HUES48 (cell line): ENCODE results near the gene MOV10L1.

ENCODE experiments used
- H3K27ac ChIP-seq: one replicate; pipeline ENCODE4 v1.7.0; 2013; ENCODE audit warnings: low read depth, low read length, inconsistent platforms
- H3K27me3 ChIP-seq: 2 replicates; pipeline ENCODE4 v1.6.1; 2013; ENCODE audit warnings: mild to moderate bottlenecking, low read length; ENCODE audit not compliant: control insufficient read depth, insufficient read depth
- H3K36me3 ChIP-seq: 2 replicates; pipeline ENCODE4 v1.6.1; 2013; ENCODE audit warnings: low read length; ENCODE audit not compliant: control insufficient read depth, insufficient read depth
- H3K4me1 ChIP-seq: 2 replicates; pipeline ENCODE4 v1.6.1; 2013; ENCODE audit warnings: mild to moderate bottlenecking, low read length; ENCODE audit not compliant: control insufficient read depth, insufficient read depth
- H3K4me3 ChIP-seq: 2 replicates; pipeline ENCODE4 v1.5.1; 2013; ENCODE audit warnings: mild to moderate bottlenecking, low read depth, low read length
- H3K9ac ChIP-seq: 2 replicates; pipeline ENCODE4 v1.6.1; 2013; ENCODE audit warnings: mild to moderate bottlenecking, low read depth, low read length, moderate library complexity
- H3K9me3 ChIP-seq: 2 replicates; pipeline ENCODE4 v1.6.1; 2013; ENCODE audit warnings: low read length; ENCODE audit not compliant: control insufficient read depth, insufficient read depth

The MOV10L1 gene

DNA sequence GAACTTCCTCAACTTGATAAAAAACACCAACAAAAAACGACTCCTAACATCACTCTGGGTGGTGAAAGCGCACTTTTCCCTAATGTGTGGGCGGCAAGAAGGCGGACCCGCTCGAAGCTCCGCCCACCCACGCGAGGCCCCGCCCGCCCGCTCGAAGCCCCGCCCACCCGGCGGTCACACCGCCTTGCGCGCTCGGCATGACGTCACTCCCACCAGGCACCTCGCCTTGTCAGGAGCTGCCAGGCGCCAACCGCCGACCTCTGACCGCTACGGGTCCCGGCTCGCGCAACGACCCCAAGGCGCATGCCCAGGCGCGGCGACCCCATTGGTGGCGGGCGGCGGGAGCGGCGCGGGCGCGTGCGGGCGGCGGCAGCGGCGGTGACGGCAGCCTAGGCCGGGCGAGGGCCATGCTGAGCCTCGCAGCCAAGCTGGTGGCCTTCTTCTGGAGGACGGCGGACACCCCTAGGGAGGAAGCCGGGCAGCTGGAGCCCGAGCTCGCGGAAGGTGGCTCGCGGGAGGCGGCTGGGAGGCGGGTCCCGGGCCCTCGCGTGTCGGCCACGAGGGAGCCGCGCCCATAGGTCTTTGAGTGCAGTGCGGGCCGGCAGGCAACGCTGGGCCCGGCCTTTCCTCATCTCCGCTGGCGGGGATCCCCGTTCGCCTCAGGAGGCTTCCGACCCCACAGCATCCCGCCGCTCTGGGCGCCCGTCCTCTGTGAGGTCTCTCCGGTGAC is at the start of gene MOV10L1:
MOV10L1 (plus strand) TSS at position 325 of the 730 bp plus-strand sequence; CDS start at position 408, 83 bp downstream.
- no peak within 1 kb of the TSS for H3K9ac ChIP-seq
- no peak within 1 kb of the TSS for H3K4me3 ChIP-seq
- H3K36me3 ChIP-seq = no peaks in the 10 kb centered on the region
- H3K9me3 ChIP-seq = no peaks in the 10 kb centered on the region
- no peaks in the 10 kb centered on the region for H3K27me3 ChIP-seq
- no peak within 1 kb of the TSS for H3K27ac ChIP-seq
- H3K4me1 ChIP-seq = peaks cover 5% of the 10 kb centered on the region

DNA sequence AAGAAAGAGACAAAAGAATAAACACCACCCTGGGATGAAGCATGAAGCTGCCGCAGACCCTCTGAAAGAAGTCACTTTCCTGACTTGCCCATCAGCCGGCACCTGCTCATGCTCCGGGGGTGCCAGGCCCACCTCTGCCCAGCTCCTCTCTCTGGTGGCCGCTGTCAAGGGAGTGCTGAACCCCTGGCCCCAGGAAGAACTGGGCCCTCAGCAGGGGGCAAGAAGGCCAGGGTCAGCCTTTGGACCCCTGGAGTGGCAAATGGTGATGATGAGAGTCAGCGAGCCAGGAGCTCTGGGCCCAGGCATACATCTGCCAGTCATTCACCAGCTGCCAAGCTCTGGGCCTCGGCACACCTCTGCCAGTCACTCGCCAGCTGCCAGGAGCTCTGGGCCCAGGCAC is 49.1 kb upstream of the MOV10L1 start:
- H3K27ac ChIP-seq = no peak overlapping the region
- no peaks in the 10 kb centered on the region for H3K36me3 ChIP-seq
- H3K9me3 ChIP-seq = no peaks in the 10 kb centered on the region
- H3K9ac ChIP-seq = no peak overlapping the region
- H3K27me3 ChIP-seq = no peaks in the 10 kb centered on the region
- no peak overlapping the region for H3K4me3 ChIP-seq
- no peaks in the 10 kb centered on the region for H3K4me1 ChIP-seq

DNA sequence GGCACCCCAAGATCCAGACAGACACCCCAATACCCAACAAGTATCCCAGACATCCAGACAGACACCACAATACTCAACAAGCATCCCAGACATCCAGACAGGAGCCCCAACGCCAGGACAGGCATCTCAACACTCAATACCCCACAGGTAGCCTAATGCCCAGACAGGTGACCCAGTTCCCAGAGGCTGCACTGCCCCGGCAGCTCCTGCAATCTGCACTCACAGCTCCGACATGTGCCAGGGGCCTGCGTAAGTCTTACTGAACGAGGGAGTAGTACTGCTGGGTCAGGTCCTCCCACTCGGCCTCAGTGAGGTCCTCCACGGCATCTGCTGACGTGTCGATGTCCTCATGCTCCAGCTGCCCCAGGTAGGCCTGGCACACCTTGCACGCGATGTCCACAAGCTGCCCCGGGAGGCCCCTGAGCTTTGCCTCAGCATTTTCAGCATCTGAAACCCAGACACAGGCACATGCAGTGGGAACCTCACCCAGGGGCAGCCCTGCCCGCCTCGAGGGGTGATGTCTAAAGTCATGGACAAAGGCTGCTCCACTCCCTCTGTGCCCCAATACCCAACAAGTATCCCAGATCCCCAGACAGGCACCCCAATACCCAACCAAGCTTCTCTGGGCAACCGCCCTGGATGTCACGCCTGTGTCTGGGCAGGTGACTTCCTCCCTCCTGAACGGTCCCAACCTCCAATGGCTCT is 48.3 kb upstream of the MOV10L1 start:
- Histone ChIP-seq H3K27ac (no peak overlapping the region), H3K27me3 (no peaks in the 10 kb centered on the region), H3K36me3 (no peaks in the 10 kb centered on the region), H3K4me1 (no peaks in the 10 kb centered on the region), H3K9ac (no peak overlapping the region), H3K9me3 (no peaks in the 10 kb centered on the region), H3K4me3 (no peak overlapping the region)

DNA sequence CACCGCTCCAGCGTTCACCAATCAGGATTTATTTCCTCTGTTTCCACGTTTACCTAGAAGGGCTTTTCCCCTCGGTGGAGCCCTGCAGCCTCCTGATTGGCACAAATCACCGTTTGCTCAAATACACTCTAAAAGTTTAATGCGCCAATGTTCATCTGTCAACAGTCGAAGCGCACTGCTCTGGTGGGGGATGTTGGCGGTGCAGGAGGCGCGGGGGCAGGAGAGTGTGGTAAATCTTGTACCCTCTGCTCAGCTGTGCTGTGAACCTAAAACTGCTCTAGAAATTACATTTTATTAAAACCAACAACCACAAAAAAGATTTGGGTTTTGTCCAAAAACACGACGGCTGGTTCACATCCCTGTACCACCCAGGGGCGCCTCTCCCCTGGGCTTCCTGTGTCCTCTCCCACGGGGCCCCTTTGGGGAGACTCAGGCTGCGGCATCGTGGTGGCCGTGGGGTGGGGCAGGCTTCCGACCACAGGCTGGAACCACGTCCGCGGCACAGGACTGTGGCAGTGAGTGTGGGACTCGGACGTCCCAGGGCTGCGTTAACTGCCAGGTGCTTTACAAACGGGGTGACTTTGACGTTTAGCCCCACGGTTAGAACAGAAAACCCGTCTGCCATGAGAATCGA is 45.2 kb upstream of the MOV10L1 start:
- no peaks in the 10 kb centered on the region for H3K36me3 ChIP-seq
- no peak overlapping the region for H3K4me3 ChIP-seq
- H3K27ac ChIP-seq = no peak overlapping the region
- no peaks in the 10 kb centered on the region for H3K9me3 ChIP-seq
- no peaks in the 10 kb centered on the region for H3K4me1 ChIP-seq
- no peaks in the 10 kb centered on the region for H3K27me3 ChIP-seq
- H3K9ac ChIP-seq = no peak overlapping the region

DNA sequence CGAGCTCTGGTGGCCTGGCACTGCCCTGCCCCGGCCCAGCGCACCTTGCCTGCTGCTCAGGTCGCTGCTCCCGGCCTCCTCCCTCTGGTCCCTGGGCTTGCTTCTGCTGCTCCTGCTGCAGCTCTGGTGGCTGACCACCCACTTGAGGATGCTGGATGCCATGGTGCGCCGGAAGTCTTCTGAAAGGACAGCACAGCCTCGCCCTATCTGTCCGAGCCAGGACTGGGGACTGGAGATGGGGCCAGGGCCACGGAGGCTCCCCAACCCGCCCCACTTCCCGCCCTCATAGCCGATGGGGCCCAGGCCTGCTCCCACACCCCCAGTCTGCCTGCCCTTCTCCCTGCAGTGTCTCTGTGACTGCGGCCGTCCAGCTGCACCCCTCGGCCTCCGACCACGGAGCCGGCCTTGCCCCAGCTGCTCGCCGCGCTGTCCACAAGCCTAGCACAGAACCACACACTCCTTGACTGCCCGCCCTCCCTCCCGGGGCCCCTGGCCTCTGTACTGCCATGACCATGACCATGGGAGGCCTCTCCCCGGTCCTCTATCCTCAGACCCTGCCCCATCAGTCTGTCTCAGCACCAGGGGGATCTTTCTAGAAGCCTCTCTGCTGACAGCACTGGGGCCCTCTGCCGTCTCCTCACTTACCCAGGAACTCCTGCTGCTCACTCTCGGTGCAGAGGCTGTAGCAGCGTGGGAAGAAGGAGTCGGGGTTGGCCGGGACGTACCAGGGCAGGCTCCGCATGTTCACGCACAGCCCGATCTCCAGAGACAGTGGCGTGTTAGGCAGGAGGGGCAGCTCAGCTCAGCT is 44.4 kb upstream of the MOV10L1 start:
- Histone ChIP-seq H3K27ac (no peak overlapping the region), H3K9me3 (no peaks in the 10 kb centered on the region), H3K27me3 (no peaks in the 10 kb centered on the region), H3K4me3 (no peak overlapping the region), H3K9ac (no peak overlapping the region), H3K36me3 (no peaks in the 10 kb centered on the region), H3K4me1 (no peaks in the 10 kb centered on the region)

DNA sequence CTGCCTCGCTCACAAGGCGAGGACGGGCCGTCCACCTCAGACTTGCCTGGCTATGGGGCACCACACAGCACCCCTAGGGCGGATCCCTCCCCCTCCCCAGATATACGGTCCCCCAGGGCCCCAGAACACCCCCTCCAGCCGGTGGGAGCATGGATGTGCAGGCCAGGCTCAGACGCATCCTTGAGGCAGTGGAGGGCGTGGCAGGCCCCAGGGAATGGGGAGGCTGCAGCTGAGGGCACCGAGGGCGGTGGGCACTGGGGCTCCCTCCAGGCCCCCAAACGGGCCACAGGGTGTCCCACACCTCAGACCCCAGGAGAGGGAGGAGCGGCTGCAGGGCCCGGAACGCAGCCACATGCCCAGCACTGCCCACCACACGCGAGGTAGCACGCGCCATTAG is 43.8 kb upstream of the MOV10L1 start:
- H3K27ac ChIP-seq = no peak overlapping the region
- H3K9me3 ChIP-seq = no peaks in the 10 kb centered on the region
- H3K4me1 ChIP-seq = no peaks in the 10 kb centered on the region
- no peaks in the 10 kb centered on the region for H3K36me3 ChIP-seq
- no peak overlapping the region for H3K4me3 ChIP-seq
- H3K9ac ChIP-seq = no peak overlapping the region
- no peaks in the 10 kb centered on the region for H3K27me3 ChIP-seq

DNA sequence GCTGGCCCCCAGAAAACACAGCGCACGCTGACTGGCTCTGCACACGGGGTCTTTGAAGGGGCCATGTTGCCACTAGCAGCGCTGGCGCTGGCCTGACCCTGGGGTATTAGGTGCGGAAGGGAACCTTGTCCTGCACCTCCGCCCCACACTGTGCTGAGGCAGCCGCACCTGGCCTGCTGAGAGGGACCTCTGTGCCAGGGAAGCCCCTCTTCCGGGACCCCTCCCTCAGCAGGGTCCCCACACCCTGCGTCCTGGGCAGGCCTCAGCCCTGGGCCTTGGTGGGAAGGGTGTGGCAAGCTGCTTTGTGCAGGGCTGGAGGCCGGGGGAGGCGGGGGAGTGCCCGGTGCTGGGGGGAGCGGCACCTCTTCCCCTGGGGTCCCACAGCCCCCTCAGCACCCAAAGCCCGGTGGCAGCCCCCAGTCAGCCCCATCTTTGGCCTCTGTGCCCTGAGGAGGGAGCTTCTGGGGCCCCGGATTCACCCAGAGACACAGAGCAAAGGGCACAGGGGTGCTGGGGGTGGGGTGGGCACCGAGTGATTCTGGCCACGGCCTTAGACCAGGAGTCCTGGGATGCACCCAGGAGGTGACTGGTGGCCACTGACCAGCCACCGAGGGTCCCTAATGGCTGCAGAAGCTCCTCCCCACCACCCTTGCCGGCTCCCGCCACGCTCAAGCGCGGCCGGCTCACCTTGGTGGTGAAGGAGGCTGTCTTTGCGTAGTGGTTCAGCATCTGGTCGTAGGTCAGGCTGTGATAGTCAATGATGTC is 43.1 kb upstream of the MOV10L1 start:
- Histone ChIP-seq H3K4me3 (no peak overlapping the region), H3K9me3 (no peaks in the 10 kb centered on the region), H3K4me1 (no peaks in the 10 kb centered on the region), H3K36me3 (no peaks in the 10 kb centered on the region), H3K9ac (no peak overlapping the region), H3K27ac (no peak overlapping the region), H3K27me3 (no peaks in the 10 kb centered on the region)

DNA sequence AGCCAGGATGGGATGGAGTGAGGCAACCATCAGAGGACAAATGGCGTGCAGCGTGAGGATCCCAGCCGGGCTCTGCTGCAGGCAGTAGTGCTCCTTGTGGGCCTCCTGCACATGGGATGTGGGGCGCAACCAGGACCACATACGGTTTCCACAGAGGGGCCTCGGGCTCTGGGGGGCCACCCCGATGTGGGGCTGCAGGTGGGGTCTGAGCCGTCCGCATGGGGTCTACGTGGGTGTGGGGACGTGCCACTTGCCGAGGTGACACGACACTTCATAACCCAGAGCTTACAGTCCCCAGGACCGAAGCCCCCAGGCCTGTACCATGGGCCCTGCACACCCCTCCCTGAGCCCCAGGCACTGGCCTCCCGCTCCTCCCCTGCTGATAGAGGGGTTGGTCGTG is 42.5 kb upstream of the MOV10L1 start:
- H3K9ac ChIP-seq = no peak overlapping the region
- H3K27ac ChIP-seq = no peak overlapping the region
- H3K4me1 ChIP-seq = no peaks in the 10 kb centered on the region
- no peaks in the 10 kb centered on the region for H3K27me3 ChIP-seq
- no peak overlapping the region for H3K4me3 ChIP-seq
- no peaks in the 10 kb centered on the region for H3K9me3 ChIP-seq
- H3K36me3 ChIP-seq = no peaks in the 10 kb centered on the region

DNA sequence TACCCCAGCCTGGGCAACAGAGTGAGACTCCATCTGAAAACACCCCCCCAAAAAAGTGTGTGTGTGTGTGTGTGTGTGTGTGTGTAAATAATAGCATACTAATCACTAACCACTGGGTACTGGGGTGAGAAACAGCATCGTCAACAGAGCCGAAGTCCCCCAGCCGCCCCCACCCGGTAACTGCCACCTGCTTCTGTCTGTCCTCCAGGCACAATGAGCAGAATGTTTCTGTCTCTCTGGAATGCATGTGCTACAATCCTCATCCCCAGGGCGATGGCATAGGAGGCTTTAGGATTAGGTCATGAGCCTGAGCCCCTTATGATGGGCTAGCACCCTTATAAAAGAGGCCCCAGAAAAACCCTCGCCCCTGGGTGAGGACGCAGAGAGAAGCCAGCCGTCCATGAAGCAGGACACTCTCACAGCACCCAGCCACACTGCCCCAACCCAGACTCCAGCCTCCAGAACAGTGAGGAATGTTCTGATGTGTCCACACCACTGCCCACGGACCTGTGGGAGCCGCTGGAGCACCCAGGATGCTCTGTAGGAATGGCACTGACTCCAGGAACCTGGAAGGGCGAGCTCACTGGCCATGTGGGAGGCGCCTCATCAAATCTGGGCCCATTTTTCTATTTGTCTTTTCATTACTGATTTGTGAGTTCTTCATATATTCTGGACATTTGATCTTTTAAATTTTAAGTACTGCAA is 41.6 kb upstream of the MOV10L1 start:
- H3K27ac ChIP-seq = no peak overlapping the region
- no peaks in the 10 kb centered on the region for H3K36me3 ChIP-seq
- no peaks in the 10 kb centered on the region for H3K4me1 ChIP-seq
- H3K9ac ChIP-seq = no peak overlapping the region
- H3K4me3 ChIP-seq = no peak overlapping the region
- no peaks in the 10 kb centered on the region; the same call in 1 of the 2 replicates for H3K9me3 ChIP-seq
- no peaks in the 10 kb centered on the region for H3K27me3 ChIP-seq

DNA sequence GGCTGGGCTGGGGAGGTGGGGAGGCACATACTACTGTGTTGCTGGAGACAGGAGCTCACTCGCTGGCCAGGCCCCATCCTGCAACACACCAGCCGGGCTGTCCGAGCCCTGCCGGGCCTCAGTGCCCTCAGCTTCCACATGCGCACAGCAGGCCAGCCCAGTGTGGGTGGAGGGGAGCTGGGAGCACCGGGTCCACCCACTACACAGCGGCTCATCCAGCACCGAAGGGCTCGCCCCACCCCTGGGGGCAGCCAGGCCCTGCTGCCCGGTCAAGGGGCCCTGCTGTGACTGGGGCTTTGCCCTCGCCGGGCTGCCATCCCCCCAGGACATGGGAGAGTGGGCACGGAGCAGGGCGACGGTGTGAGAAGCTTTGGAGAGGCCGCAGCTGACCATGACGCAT is 41.0 kb upstream of the MOV10L1 start:
- Histone ChIP-seq H3K36me3 (no peaks in the 10 kb centered on the region), H3K4me1 (no peaks in the 10 kb centered on the region), H3K9ac (no peak overlapping the region), H3K9me3 (no peaks in the 10 kb centered on the region; the same call in 1 of the 2 replicates), H3K27me3 (no peaks in the 10 kb centered on the region), H3K27ac (no peak overlapping the region), H3K4me3 (no peak overlapping the region)
